Mammary epithelial cell (primary cell): ENCODE measurements around the gene HCFC1.

Source experiments
- CTCF ChIP-seq, 2 donors: IDR thresholded peaks in 1 of 2; conservative IDR thresholded peaks in 1 of 2; 2 replicates each; pipeline ENCODE4 v1.5.1; 2011 to 2012; ENCODE audit warnings: inconsistent platforms in 2 of 2, low read length in 2 of 2, mild to moderate bottlenecking in 2 of 2, control low read depth in 1 of 2, low read depth in 1 of 2; ENCODE audit not compliant: insufficient read depth in 1 of 2; ENCODE audit errors: extremely low read depth in 1 of 2
- EZH2 ChIP-seq: IDR thresholded peaks from 2 replicates; pipeline ENCODE4 v1.6.1; 2012; ENCODE audit warnings: low read length, inconsistent platforms, borderline replicate concordance

GRCh38 chrX:153903991-153904957 lies 67.3 kb downstream of the HCFC1 start, which contains the start of gene AVPR2:
- TF ChIP-seq CTCF (conservative IDR thresholded peaks at IDR 0.05 in 1 of 2, IDR thresholded peaks at IDR 0.05 in 1 of 2; ENCODE audit: extremely low read depth in 1 of 2, insufficient read depth in 1 of 2, low read depth in 1 of 2, low read length in 2 of 2) = no peak
- no peak for TF ChIP-seq EZH2
